Measurements from ENCODE around the gene LDLR. TPM values are rescaled to one million over a fixed set of nuclear protein-coding genes. Genes with fewer than 3 reads are reported as not detected.
"Not testable (repeated sequence)": the region's sequence is repeated elsewhere in the genome, so short reads cannot be mapped to it uniquely, and the experiment has no call there.

Gene LDLR
- total RNA-seq, 1 donor from 2014 or later = 12.8 TPM

- peak; percentile 20 for ATAC-seq
- peak; percentile 71 for DNase-seq (ENCODE audit: missing footprints)
- intact Hi-C loops (cut with DNase I) = loop anchor here (2.0 kb wide), 1 partner anchor 29 kb away; no protein-coding TSS in a partner anchor
These were observed 70.6 kb downstream of the LDLR start for GRCh38 chr19:11159598-11160439.

- intact Hi-C loops (cut with DNase I) = not testable (repeated sequence)
These were observed 71.1 kb downstream of the LDLR start for GRCh38 chr19:11160440-11160768.

GRCh38 chr19:11164296-11164695 lies 75.0 kb downstream of the LDLR start:
- ATAC-seq = no peak
- intact Hi-C loops (cut with DNase I) = no loop called here

More at GRCh38 chr19:11160440-11160768, 71.1 kb downstream of the LDLR start:
- ATAC-seq; DNase-seq (ENCODE audit: missing footprints): not testable (repeated sequence)

GRCh38 chr19:11164879-11165406 lies 75.7 kb downstream of the LDLR start:
- intact Hi-C loops (cut with DNase I) = no loop called here
- ATAC-seq (peak; percentile 77), DNase-seq (ENCODE audit: missing footprints) (peak; percentile 89)

More at GRCh38 chr19:11164296-11164695, 75.0 kb downstream of the LDLR start:
- DNase-seq (ENCODE audit: missing footprints) = no peak

- intact Hi-C loops (cut with DNase I) = no loop called here
- DNase-seq (ENCODE audit: missing footprints) (no peak), ATAC-seq (peak; percentile 0)
These were observed 76.3 kb downstream of the LDLR start for GRCh38 chr19:11165486-11166030.

- intact Hi-C loops (cut with DNase I) = no loop called here
These were observed 77.2 kb downstream of the LDLR start for GRCh38 chr19:11166281-11167142.

GRCh38 chr19:11168568-11168967 lies 79.3 kb downstream of the LDLR start:
- intact Hi-C loops (cut with DNase I) = no loop called here
- ATAC-seq (no peak), DNase-seq (ENCODE audit: missing footprints) (no peak)

More at GRCh38 chr19:11166281-11167142, 77.2 kb downstream of the LDLR start:
- ATAC-seq = peak; percentile 53
- peak; percentile 76 for DNase-seq (ENCODE audit: missing footprints)

- ATAC-seq (no peak), DNase-seq (ENCODE audit: missing footprints) (no peak)
- intact Hi-C loops (cut with DNase I) = no loop called here
These were observed 80.8 kb downstream of the LDLR start for GRCh38 chr19:11169896-11170678.

GRCh38 chr19:11171144-11171543 lies 81.9 kb downstream of the LDLR start:
- intact Hi-C loops (cut with DNase I) = no loop called here
- DNase-seq (ENCODE audit: missing footprints) (no peak), ATAC-seq (no peak)

- intact Hi-C loops (cut with DNase I) = no loop called here
- no peak for DNase-seq (ENCODE audit: missing footprints)
These were observed 83.3 kb downstream of the LDLR start for GRCh38 chr19:11172576-11172975.

GRCh38 chr19:11173516-11174155 lies 84.4 kb downstream of the LDLR start:
- intact Hi-C loops (cut with DNase I) = no loop called here
- DNase-seq (ENCODE audit: missing footprints) (no peak), ATAC-seq (no peak)

More at GRCh38 chr19:11172576-11172975, 83.3 kb downstream of the LDLR start:
- ATAC-seq = no peak

- ATAC-seq (no peak), DNase-seq (ENCODE audit: missing footprints) (peak; percentile 20)
- intact Hi-C loops (cut with DNase I) = no loop called here
These were observed 85.1 kb downstream of the LDLR start for GRCh38 chr19:11174336-11174735.

GRCh38 chr19:11175920-11176319 lies 86.7 kb downstream of the LDLR start:
- ATAC-seq (no peak), DNase-seq (ENCODE audit: missing footprints) (no peak)
- intact Hi-C loops (cut with DNase I) = no loop called here

- intact Hi-C loops (cut with DNase I) = no loop called here
- DNase-seq (ENCODE audit: missing footprints) (no peak), ATAC-seq (no peak)
These were observed 87.4 kb downstream of the LDLR start for GRCh38 chr19:11176466-11177193.

- intact Hi-C loops (cut with DNase I) = no loop called here
- ATAC-seq = no peak
- DNase-seq (ENCODE audit: missing footprints) = no peak
These were observed 88.3 kb downstream of the LDLR start for GRCh38 chr19:11177592-11177991.

- intact Hi-C loops (cut with DNase I); ATAC-seq: not testable (repeated sequence)
These were observed 89.8 kb downstream of the LDLR start for GRCh38 chr19:11179145-11179465.

GRCh38 chr19:11179716-11180297 lies 90.5 kb downstream of the LDLR start:
- intact Hi-C loops (cut with DNase I) = no loop called here
- DNase-seq (ENCODE audit: missing footprints) (no peak), ATAC-seq (peak; percentile 11)

More at GRCh38 chr19:11179145-11179465, 89.8 kb downstream of the LDLR start:
- DNase-seq (ENCODE audit: missing footprints) = not testable (repeated sequence)
